NCI-H2227 (cell line): ENCODE data around the gene HEATR1.
A peak's percentile ranks its signal among the peaks of the same experiment; 100 is the strongest.
"Not testable (repeated sequence)": the region's sequence is repeated elsewhere in the genome, so short reads cannot be mapped to it uniquely, and the experiment has no call there.

ENCODE experiments used
- DNase-seq: peaks from one replicate; lab custom pipeline; 2025; ENCODE audit not compliant: unreplicated experiment; lab: John Stamatoyannopoulos, UW

The HEATR1 gene

DNA sequence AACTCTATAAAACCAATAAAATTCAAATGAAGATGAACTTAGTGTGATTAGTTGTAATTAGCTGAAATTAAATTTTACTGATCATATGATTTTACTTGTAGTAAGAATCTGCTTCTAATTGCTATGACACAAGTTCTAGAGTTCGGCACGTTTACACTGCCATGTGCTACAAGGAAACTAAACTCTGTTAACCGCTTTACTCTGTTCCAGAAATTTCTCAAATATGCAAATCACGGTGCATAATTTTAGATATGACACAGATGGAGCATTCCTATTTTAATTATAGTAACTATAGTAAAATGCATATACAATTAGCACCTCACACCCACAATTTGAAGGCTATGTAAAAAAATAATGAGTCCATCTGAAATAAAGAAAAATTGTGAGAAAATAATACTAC, 14.8 kb downstream of the HEATR1 start:
- DNase-seq = no peak

DNA sequence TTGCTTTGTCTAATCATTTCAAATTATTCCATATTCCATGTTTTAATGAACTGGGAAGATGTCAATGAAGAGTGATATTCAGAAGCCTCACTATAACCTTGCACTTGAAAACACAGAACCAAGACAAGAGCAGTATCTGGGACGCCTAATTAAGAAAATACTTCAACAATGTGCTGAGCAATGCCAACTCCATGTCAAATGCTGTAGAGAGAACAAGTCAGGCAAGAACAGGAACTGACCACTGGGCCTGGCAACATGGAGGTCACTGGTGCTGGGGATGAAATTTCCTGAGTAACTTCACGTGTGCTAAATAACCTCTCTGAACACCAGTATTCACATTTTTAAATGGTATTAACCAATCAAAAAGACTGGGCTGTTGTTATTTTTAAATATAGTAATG, 22.8 kb downstream of the HEATR1 start:
- no peak for DNase-seq

DNA sequence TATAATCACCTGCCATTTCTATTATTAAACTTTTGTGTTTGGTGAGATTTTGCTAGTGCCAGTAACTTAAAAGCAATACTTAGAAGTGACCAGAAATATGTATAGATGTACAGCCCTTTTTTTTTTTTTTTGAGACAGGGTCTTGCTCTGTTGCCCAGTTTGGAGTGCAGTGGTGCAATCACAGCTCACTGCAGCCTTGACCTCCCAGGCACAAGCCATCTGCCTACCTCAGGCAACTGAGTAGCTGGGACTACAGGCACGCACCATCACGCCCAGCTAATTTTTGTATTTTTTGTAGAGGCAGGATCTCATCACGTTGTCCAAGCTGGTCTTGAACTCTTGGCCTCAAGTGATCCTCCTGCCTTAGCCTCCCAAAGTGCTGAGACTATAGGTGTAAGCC, 23.9 kb downstream of the HEATR1 start:
- not testable (repeated sequence) for DNase-seq

- DNase-seq = no peak
These were observed 25.7 kb downstream of the HEATR1 start for GRCh38 chr1:236578661-236579060.

DNA sequence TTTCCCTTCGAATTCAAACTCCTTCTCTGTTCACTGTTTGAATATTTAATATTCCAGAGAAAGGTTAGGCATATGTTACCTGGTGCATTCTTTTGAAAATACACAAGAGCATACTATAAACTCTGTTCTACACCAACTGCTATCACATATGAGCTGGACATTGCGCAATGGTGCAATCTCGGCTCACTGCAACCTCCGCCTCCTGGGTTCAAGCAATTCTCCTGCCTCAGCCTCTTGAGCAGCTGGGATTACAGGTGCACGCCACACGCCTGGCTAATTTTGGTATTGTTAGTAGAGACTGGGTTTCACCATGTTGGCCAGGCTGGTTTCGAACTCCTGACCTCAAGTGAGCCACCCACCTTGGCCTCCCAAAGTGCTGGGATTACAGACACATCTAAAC, 27.3 kb downstream of the HEATR1 start:
- not testable (repeated sequence) for DNase-seq

GRCh38 chr1:236576004-236576403, 28.3 kb downstream of the HEATR1 start:
- no peak for DNase-seq

GRCh38 chr1:236575523-236575922, 28.8 kb downstream of the HEATR1 start:
- DNase-seq = no peak

- DNase-seq = no peak
These were observed 35.9 kb downstream of the HEATR1 start for GRCh38 chr1:236568285-236568894.

DNA sequence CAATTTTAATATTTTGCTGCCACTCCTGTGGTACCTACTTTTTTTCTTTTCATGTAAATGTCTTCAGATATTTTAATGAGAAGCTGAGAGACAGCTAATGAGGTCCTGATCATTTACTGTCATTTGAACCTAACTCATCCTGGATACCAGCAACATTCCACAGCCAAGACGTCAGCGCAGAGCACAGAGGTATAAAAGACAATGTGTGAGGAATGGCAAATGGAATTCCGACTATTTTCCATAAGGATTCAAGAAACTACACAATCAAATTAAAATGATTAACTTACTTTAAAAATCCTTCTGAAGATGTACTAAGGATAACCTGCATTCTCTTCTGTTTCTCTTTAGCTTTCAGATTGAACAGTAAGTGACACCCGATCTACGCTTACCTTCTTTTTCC, 38.8 kb downstream of the HEATR1 start:
- no peak for DNase-seq

GRCh38 chr1:236561976-236562375, 42.3 kb downstream of the HEATR1 start:
- DNase-seq = no peak

DNA sequence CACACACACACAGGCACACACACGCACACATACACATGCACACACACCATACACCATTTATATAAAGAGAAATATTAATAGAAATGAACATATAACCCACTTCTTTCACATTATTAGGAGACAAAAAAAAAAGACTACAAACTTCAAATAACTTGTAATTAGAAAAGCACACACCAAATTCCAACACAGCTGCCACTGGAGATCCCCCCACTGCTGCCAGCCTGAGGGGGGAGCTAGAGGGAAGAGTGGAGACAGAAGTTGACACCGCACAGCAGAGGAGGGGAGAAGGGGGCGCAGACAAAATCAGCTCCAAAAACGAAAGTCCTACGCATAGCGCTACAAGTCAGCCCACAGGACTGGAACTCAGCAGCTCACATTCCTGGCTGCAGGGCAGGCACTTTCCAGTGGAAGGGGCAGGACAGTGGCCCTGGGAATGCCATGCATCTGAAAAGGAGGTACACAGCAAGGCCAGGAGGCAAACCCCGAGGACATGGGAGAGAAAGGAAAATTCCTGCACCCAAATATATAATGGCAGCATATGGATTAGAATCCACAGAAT, 44.0 kb downstream of the HEATR1 start:
- no peak for DNase-seq

DNA sequence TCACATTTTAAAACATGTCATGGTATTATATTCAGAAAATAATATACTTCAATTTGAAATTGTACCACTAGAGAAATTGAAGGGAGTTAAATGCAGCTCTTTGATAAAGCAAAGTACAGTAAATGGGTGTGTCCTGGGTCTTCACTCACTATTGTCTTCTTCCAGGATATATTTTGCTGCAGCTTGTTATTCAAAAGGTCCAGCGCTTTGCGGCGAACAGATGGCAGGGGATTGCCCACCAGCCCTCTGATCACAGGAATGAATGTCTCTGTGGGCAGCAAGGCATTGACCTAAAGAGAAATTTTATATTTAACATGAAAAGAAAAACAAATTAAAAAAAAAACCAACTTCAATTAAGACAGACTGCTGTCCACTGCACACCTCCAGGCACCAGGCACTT, 45.5 kb downstream of the HEATR1 start:
- peak; percentile 54 for DNase-seq

DNA sequence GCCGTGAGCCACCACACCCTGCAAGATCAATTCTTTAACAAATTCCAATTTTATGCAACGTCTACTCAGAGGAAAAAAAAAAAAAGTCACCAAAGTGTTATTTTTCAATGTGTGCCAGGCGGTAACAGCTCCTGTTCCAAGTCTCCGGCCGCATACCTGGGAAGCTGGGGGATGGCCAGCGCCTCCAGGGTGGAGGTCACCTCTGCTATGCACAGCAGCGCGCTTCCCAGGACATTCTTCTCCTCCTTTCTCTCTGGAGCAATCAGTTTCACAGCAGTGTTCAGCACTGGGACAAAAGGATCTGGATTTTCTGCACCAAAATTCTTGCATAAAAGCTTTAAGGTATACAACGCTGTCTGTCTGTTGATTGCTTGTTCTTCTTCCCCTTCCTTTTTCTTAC, 46.2 kb downstream of the HEATR1 start:
- no peak for DNase-seq

DNA sequence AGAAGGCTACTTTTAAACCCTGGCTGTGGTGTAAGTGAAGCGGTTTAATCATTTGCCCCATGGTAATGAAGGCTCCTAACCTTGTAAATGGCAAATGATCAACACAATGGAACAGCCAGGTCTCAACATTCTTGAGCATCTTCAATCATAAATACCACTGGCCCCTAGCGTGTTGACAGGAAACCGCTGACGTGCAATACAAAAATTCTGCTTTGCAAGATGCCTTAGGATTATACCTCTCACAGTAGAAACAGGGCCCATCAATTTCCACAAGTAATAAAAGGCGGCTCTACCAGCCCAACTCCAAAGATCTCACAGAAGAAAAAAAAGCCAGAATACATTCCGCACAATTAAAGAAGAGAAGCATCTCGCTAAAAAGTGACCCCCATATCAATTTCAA, 47.7 kb downstream of the HEATR1 start:
- no peak for DNase-seq

- no peak for DNase-seq
These were observed 50.9 kb downstream of the HEATR1 start for GRCh38 chr1:236553370-236553769.

GRCh38 chr1:236552901-236553300, 51.4 kb downstream of the HEATR1 start:
- no peak for DNase-seq

DNA sequence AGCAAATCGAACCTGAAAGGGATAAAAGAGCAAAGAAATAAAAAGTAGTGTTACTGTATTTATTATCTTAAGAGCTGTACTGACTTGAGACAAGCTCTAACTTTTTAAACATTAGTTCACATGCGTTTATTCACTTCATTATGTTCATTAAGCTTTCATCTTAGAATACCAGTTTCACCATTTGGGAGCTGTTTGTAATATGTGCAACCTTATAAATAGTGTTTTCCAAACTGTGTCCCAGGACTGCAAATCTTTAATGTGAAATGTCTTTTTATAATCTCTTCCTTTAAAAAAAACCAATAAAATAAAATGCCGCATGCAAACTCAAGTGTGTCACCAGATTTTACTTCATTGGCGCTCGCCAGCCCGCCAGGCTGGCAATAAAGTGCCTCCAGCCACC, 52.2 kb downstream of the HEATR1 start:
- DNase-seq = no peak

DNA sequence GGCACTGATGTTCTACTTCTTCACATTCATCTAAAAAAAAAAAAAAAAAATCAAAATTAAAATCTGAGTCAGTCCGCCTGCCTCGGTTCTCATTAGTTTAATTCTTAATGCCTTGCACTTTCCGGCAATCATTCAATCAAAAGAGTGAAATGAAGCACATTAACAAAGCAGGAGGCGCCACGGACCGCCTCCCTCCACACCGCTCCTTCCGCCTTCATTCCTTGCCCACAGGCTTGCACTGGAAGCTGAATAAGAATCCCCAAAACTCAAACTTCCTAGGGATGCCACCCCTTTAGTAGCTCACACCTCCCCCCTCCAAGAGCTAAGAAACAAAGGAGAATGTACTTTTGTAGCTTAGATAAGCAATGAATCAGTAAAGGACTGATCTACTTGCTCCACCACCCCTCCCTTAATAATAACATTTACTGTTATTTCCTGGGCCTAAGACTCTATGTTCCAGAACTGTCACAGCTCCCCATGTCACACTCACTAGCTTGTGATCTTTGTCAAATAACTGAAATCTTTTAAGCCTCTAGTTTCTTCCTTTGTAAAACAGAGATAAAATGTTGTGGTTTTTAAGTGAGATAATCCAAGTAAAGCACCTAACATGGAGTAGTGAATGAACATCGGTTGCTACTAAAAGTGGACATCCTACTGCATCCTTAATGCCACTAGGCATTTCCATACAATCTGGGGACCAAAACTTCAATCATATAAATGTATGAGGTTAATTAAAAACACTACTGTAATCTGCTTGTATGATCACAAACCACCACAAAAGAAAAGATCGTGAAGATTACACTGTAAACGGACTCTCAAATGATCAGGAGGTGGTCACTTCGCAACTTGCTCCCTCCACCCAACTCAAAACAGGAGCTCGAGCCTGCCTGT, 53.1 kb downstream of the HEATR1 start:
- DNase-seq = no peak

DNA sequence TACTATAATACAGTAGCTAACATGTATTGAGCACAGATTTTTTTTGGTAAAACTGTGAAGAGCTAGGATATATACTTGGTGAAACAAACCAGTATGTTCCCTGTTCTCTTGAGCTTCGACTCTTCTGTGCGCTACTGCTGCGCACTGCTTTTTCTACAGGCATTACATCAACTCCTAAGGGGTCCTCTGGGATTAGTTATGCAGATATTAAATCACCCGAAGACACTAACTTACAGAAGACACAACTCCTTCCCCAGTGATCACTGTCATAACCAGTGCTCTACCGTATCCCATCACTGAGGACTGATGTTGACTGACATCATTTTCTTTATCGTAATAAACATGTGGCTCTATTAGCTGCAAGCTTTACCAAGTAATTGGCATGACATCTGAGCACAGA, 55.9 kb downstream of the HEATR1 start:
- no peak for DNase-seq

GRCh38 chr1:236545621-236546169, 58.6 kb downstream of the HEATR1 start:
- DNase-seq = no peak

DNA sequence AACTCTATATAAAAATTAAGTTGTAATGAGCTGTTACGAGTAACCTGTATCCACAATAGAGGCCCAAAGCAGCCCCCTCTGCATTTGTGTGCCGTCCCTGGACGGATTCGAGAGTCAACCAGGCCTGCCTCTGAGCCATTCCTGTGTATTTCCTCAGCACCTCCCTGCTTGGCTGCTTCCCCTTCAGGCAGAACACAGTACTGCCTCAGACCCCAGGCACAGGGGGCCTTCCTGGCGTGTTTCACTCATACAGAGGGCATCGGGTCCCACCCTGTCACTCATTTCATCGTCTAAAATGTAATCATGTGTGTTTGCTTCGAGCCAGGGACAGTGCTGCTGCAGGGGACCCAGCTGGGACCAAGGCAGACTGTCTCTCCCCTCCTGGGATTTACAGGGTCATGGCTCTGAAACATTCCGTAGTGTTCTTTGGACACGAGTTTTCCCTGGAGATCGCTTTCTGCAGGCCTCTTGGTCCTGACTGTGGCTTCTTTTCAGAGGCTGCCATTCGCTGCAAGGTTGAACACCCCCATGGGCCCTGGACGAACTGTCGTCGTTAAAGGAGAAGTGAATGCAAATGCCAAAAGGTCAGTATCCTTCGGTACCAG, 61.1 kb downstream of the HEATR1 start:
- DNase-seq = no peak

DNA sequence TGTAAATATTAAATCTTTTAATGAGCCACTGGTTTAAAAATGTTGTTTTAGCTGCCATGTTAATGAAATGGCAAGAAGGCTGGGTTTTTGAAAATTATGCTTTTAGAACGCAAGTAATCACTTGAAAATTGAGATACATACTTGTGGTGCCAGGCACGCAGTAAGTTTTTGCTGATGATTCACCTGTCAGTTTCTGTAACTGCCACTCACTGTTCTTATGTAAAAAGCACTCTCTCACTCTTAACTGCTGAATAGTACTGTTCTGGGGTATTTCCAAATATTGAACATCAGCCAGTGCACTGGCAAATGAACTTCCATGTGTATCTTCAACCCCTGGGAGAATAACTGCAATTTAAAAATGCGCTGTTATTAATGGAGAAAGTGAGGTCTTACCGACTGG, 62.6 kb downstream of the HEATR1 start:
- no peak for DNase-seq
